MCF 10A (cell line): Measurements from ENCODE around the gene ZNF236. TPM values are rescaled to one million over a fixed set of nuclear protein-coding genes. Genes with fewer than 3 reads are reported as not detected.

ENCODE experiments used
- BruUV-seq: library from RNA; stranded (reverse); fragments of 400-500 nt; replicated peaks from 2 replicates; lab custom pipeline; 2021; lab: Mats Ljungman, UMichigan
- CTCF ChIA-PET: fragments of 300-600 bp; sonication (Branson Sonifier 250); formaldehyde crosslinking; extraction: SDS; loops from one replicate; lab custom pipeline; 2021; ENCODE audit warnings: antibody characterized with exemption, inconsistent platforms; lab: Yijun Ruan, JAX
- POLR2A ChIA-PET: fragments of 300-600, 350-650 bp; sonication (Branson Sonifier 250); formaldehyde crosslinking; extraction: SDS; loops from one replicate; lab custom pipeline; 2020; ENCODE audit warnings: antibody characterized with exemption, inconsistent platforms; lab: Yijun Ruan, JAX
- DNase-seq: peaks from one replicate; pipeline ENCODE4 v3.0.0-alpha.2; 2018; ENCODE audit not compliant: unreplicated experiment
- H3K27ac Mint-ChIP-seq: one replicate; pipeline ENCODE4 v1.8.0; 2022; ENCODE audit warnings: mild to moderate bottlenecking, low read depth, mixed read lengths; ENCODE audit not compliant: unreplicated experiment
- H3K27me3 Mint-ChIP-seq: one replicate; pipeline ENCODE4 v1.8.0; 2022; ENCODE audit warnings: mixed read lengths; ENCODE audit not compliant: insufficient read depth, unreplicated experiment
- H3K36me3 Mint-ChIP-seq: one replicate; pipeline ENCODE4 v1.8.0; 2022; ENCODE audit warnings: mild to moderate bottlenecking, moderate library complexity, mixed read lengths; ENCODE audit not compliant: insufficient read depth, unreplicated experiment
- H3K4me1 Mint-ChIP-seq: one replicate; pipeline ENCODE4 v1.8.0; 2022; ENCODE audit warnings: mixed read lengths; ENCODE audit not compliant: insufficient read depth, unreplicated experiment
- H3K4me3 Mint-ChIP-seq: one replicate; pipeline ENCODE4 v1.8.0; 2022; ENCODE audit warnings: mild to moderate bottlenecking, moderate library complexity, mixed read lengths; ENCODE audit not compliant: unreplicated experiment
- H3K9me3 Mint-ChIP-seq: one replicate; pipeline ENCODE4 v1.8.0; 2022; ENCODE audit warnings: mixed read lengths; ENCODE audit not compliant: unreplicated experiment
- CTCF ChIP-seq: fragments of 200-600 bp; IDR thresholded peaks from one replicate; pipeline ENCODE4 v1.8.0; 2022; ENCODE audit warnings: antibody characterized with exemption, mild to moderate bottlenecking; ENCODE audit not compliant: unreplicated experiment
- intact Hi-C: fragments of 100-400 bp; cut with micrococcal nuclease; formaldehyde crosslinking; loops from 2 replicates; pipeline ENCODE4 v1.14.1; 2022
- total RNA-seq: library from RNA; stranded (reverse); gene quantifications from 2 replicates; pipeline ENCODE4 v1.2.3, GENCODE V29; 2022

Gene ZNF236
- total RNA-seq, 1 experiment from 2014 or later, result 15.3 TPM

- Mint-ChIP-seq H3K27me3 (no peaks in the 10 kb centered on the region), H3K4me1 (peaks cover 5% of the 10 kb centered on the region), H3K9me3 (no peaks in the 10 kb centered on the region), H3K36me3 (no peaks in the 10 kb centered on the region), H3K4me3 (no peak overlapping the region), H3K27ac (no peak overlapping the region)
- intact Hi-C loops, result loop anchor here (5.0 kb wide), 2 partner anchors 230 to 720 kb away; no protein-coding TSS in a partner anchor
- no TSS peak for BruUV-seq
- no peak for DNase-seq
- CTCF ChIA-PET, result interaction anchor here (0.6 to 8.9 kb wide), 12 partner anchors 13 to 727 kb away, joined by 4 to 148 read pairs (median 12); no protein-coding TSS in a partner anchor
- POLR2A ChIA-PET, result interaction anchor here (0.6 to 2.8 kb wide), 4 partner anchors 18 to 179 kb away, joined by 3 to 13 read pairs (median 4); no protein-coding TSS in a partner anchor
- no peak for TF ChIP-seq CTCF
These were observed 159.7 kb downstream of the ZNF236 start for GRCh38 chr18:76982038-76982437.

GRCh38 chr18:76982841-76983583 lies 160.7 kb downstream of the ZNF236 start:
- Mint-ChIP-seq H3K27me3 (peaks cover 4% of the 10 kb centered on the region), H3K27ac (no peak overlapping the region), H3K4me1 (peaks cover 5% of the 10 kb centered on the region), H3K9me3 (no peaks in the 10 kb centered on the region), H3K4me3 (peak overlapping the region; percentile 50), H3K36me3 (no peaks in the 10 kb centered on the region)
- BruUV-seq, result no TSS peak
- ChIA-PET CTCF (interaction anchor here (0.6 to 8.9 kb wide), 65 partner anchors 8 to 733 kb away, joined by 3 to 148 read pairs (median 4); no protein-coding TSS in a partner anchor), POLR2A (interaction anchor here (0.6 to 2.8 kb wide), 5 partner anchors 17 to 180 kb away, joined by 3 to 13 read pairs (median 3); partner anchors contain the start of gene MBP)
- peak; percentile 86 for DNase-seq
- intact Hi-C loops, result loop anchor here (1.0 to 5.0 kb wide), 4 partner anchors 108 to 719 kb away; no protein-coding TSS in a partner anchor
- peak; percentile 89 for TF ChIP-seq CTCF

- no peak for DNase-seq
- BruUV-seq, result no TSS peak
- CTCF ChIA-PET, result interaction anchor here (0.5 to 8.9 kb wide), 65 partner anchors 9 to 733 kb away, joined by 3 to 148 read pairs (median 4); no protein-coding TSS in a partner anchor
- Mint-ChIP-seq H3K4me3 (no peak overlapping the region), H3K27ac (no peak overlapping the region), H3K4me1 (peaks cover 5% of the 10 kb centered on the region), H3K27me3 (peaks cover 10% of the 10 kb centered on the region), H3K36me3 (no peaks in the 10 kb centered on the region), H3K9me3 (no peaks in the 10 kb centered on the region)
- POLR2A ChIA-PET, result interaction anchor here (0.6 to 2.8 kb wide), 5 partner anchors 131 to 184 kb away, joined by 3 to 13 read pairs (median 3); partner anchors contain the start of gene MBP
- intact Hi-C loops, result loop anchor here (1.0 to 5.0 kb wide), 4 partner anchors 108 to 719 kb away; no protein-coding TSS in a partner anchor
- no peak for TF ChIP-seq CTCF
These were observed 161.3 kb downstream of the ZNF236 start for GRCh38 chr18:76983613-76984051.
